Right ventricle myocardium inferior (tissue), 1 donor: Measurements from ENCODE around the gene CCIN. TPM values are rescaled to one million over a fixed set of nuclear protein-coding genes. Genes with fewer than 3 reads are reported as not detected.
A peak's percentile ranks its signal among the peaks of the same experiment; 100 is the strongest.
"Not testable (repeated sequence)": the region's sequence is repeated elsewhere in the genome, so short reads cannot be mapped to it uniquely, and the experiment has no call there.

Experiments
- ATAC-seq: fragments of 200-7000 bp; cut with Tn5 transposase; one replicate; pipeline ENCODE4 v1.9.1; 2020; ENCODE audit warnings: mild to moderate bottlenecking, moderate library complexity
- DNase-seq: peaks from one replicate; pipeline ENCODE4 v3.0.0; 2021; ENCODE audit errors: missing footprints
- intact Hi-C: fragments of 100-400 bp; cut with DNase I; formaldehyde crosslinking; loops from one replicate; pipeline ENCODE4 v1.11.0; 2022
- total RNA-seq: library from RNA; stranded (reverse); fragmentation: NEBNext Ultra II Directional; extraction: Animal tissue kit (Norgen Biotek cat#: 25700); gene quantifications from one replicate; pipeline ENCODE4 v1.2.1, GENCODE V29; 2021
- donor health status: DM: no; HTN: yes; CAD: no; lungs with severe emphysema.

Gene CCIN
- total RNA-seq, 1 donor from 2014 or later, result not detected

DNA sequence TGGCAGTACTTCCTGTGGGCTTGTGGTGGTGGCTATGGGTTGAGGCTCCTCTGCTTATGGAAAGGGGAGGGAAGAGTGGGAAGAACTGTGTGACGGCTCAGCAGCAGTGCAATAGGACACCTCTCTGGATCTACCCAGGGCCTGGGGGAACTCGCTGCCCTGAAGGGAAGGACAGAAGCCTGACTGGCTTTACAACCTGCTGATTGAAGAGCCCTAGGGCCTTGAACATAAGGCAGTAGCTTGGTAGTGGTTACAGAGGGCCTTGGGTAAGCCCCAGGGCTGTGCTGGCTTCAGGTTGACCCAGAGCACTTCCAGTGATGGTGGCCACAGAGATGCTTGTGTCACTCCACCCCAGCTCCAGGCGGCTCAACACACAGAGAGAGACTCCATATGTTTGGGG is 5.5 kb downstream of the CCIN start:
- ATAC-seq (no peak), DNase-seq (no peak)
- intact Hi-C loops, result no loop called here

DNA sequence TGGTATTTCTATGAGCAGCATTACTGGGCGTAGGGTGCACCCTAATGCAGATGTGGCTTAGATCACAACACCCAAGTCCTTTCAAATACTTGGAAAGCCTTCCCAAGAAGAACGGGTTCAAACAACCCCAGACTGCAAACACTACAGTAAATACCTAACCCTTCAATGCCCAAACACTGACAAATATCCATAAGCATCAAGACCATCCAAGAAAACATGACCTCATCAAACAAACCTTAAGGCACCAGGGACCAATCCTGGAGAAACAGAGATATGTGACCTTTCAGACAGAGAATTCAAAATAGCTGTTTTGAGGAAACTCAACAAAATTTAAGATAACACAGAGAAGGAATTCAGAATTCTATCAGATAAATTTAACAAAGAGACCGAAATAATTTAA is 6.0 kb downstream of the CCIN start:
- DNase-seq, ATAC-seq, intact Hi-C loops: not testable (repeated sequence)

DNA sequence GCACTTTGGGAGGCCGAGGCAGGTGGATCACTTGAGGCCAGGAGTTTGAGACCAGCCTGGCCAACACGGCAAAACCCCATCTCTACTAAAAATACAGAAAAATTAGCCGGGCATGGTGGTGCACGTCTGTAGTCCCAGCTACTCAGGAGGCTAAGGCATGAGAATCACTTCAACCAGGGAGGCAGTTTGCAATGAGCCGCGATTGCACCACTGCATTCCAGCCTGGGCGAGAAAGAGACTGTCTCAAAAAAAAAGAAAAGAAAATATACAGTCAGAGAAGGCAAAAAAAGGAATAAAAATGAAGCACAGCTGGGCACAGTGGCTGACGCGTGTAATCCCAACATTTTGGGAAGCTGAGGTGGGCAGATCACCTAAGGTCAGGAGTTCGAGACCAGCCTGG is 7.3 kb downstream of the CCIN start:
- intact Hi-C loops, result not testable (repeated sequence)

DNA sequence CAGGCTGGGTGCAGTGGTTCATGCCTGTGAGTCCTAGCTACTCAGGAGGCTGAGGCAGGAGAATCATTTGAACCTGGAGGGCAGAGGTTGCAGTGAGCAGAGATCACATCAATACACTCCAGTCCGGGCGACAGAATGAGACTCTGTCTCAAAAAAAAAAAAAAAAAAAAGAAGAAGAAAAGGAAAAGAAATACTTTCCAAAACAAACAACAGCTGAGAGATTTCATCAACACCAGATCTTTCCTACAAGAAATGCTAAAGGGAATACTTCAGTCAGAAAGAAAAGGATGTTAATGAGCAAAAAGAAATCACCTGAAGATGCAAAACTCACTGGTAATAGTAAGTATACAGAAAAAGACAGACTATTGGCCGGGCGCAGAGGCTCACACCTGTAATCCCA is 8.4 kb downstream of the CCIN start:
- no peak for DNase-seq
- intact Hi-C loops, result no loop called here
- ATAC-seq, result no peak

More for the DNA sequence above, 7.3 kb downstream of the CCIN start:
- ATAC-seq, DNase-seq: not testable (repeated sequence)

DNA sequence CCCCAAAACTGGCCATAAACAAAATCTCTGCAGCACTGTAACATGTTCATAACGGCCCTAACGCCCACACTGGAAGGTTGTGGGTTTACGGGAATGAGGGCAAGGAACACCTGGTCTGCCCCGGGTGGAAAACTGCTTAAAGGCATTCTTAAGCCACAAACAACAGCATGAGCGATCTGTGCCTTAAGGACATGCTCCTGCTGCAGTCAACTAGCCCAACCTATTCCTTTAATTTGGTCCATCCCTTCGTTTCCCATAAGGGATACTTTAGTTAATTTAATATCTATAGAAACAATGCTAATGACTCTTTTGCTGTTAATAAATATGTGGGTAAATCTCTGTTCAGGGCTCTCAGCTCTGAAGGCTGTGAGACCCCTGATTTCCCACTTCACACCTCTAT is 11.1 kb downstream of the CCIN start:
- intact Hi-C loops, DNase-seq: not testable (repeated sequence)

DNA sequence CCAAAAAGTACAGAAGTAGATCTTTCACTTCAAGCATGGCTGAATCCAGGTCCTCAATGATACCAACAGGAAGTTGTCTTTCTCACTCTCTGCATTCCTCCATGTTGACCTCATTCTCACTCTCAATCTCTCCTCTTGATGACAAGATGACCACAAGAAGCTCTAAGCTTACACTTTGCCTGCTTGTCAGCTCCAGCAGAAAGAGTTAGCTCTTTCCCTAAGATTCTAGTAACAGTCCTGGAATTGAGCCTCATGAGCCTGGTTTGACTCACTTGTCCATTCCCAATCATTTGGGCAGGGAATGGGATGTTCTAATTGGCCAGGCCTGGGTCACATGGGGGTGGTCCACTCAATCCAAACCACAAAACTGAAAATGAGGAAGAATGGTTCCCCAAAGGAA is 18.2 kb downstream of the CCIN start:
- ATAC-seq (no peak), DNase-seq (no peak)
- intact Hi-C loops, result no loop called here

More for the DNA sequence above, 11.1 kb downstream of the CCIN start:
- not testable (repeated sequence) for ATAC-seq

DNA sequence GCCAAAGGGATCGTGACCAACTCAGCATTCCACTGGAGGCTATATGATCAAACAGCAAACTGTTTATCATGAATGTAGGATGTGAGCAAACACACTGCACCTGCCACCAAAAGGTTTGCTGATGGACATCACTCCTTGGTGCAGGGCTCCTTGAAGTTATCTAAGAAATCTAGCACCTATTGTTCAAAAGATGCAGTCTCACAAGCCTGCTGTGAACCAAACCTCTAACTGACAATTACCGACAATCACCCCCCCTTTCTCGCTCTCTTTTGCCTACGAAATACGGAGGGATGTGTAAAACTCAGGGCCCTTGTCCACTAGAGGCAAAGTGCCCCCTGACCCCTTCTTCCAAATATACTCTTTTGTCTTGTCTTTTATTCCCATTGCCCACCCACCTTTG is 19.0 kb downstream of the CCIN start:
- ATAC-seq (no peak), DNase-seq (no peak)
- intact Hi-C loops, result no loop called here

DNA sequence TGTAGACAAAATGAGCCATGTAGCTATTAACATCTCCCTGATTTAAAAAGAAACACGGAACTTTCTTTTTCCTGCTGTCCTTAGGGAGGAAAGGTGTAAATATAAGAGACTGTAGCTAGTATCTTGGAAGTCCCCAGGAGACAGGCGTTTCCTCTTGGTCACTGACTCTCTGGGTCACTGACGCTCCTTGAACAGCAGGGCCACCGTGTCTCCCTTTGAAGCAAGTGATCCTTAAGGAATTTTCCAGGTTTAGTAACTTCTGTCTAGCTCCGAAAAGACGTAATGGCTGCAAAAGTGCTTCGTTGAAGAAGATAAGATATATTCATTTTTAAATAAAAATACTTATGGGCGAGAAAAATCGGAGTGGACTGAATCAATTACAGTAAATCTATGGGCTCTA is 20.8 kb downstream of the CCIN start:
- intact Hi-C loops, result loop anchor here (2.0 kb wide), 2 partner anchors 69 to 139 kb away; partner anchors contain the start of gene GNE
- DNase-seq, result no peak

DNA sequence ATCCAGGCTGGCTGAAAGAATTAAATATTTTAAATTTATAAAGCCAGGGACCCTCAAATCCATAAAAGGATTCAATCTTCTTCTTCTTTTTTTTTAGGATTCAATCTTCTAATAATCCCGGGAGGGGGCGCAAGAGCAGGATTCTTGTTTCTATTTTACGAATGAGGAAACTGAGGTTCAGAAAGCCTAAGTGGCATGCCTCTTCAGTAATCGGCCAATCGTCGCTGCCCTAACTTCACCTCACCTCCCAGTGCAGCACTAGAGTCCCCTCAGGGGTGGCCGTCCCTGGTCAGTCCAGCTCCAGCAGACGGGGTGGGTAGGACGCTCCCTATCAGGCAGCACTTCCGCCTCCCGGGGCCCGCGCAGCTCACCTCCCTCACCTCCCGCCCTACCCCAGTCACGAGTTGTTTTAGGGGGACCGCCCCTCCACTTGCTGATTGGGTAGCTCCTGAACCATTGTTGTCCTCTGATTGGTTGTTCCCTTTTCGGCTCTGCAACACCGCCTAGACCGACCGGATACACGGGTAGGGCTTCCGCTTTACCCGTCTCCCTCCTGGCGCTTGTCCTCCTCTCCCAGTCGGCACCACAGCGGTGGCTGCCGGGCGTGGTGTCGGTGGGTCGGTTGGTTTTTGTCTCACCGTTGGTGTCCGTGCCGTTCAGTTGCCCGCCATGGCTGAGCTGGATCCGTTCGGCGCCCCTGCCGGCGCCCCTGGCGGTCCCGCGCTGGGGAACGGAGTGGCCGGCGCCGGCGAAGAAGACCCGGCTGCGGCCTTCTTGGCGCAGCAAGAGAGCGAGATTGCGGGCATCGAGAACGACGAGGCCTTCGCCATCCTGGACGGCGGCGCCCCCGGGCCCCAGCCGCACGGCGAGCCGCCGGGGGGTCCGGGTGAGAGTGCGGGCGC is 21.5 kb downstream of the CCIN start, which contains the start of gene CLTA:
Gene CLTA (plus strand): TSS at position 534 of the 902 bp plus-strand sequence. CDS start 136 bp downstream, at position 670.
- intact Hi-C loops, result loop anchor here (2.0 kb wide), 2 partner anchors 68 to 138 kb away; partner anchors contain the start of gene GNE
- ATAC-seq (peak; percentile 99), DNase-seq (peak; percentile 97)

More for the DNA sequence above, 20.8 kb downstream of the CCIN start:
- no peak for ATAC-seq

DNA sequence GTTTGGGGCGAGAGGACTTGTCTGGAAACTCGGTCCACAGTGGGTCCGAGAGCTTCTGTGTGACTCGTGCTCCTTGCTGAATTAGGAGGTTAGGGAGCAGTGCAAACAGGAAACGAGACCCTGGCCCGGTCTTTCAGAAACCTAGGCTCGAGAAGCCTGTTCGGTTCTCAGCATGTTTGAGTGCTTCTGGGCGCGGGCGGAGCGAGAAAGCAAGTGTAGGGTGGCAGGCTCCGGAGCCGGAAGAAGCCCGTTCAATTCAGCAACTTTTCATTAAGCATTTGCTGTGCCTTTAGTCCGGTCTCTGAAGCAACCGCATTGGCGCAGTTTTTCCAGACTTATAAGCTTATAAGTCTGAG is 22.1 kb downstream of the CCIN start:
- ATAC-seq (peak; percentile 1), DNase-seq (peak; percentile 78)

DNA sequence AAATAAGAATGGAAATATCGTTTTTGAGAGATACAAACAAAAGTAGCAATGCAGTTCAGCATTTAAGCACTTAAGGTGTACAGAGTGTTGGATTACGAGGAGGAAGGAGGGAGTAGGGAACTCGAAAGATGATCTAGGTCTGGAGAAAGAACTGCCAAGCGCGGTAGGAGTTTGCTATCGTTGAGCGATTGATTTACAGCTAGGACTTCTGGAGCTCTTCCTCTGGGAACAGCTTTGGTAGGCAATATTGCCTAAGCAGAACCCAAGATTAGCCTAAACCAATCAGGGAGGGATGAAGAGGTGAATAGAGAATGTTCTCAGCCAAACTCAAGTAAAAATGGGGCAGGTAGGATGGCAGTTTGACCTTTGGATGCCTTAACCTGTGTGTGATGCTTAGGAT is 22.5 kb downstream of the CCIN start:
- intact Hi-C loops, result loop anchor here (2.0 kb wide), 2 partner anchors 67 to 137 kb away; partner anchors contain the start of gene GNE
- DNase-seq, result no peak
- ATAC-seq, result no peak

More for the DNA sequence above, 22.1 kb downstream of the CCIN start:
- intact Hi-C loops, result loop anchor here (2.0 kb wide), 2 partner anchors 68 to 138 kb away; partner anchors contain the start of gene GNE

DNA sequence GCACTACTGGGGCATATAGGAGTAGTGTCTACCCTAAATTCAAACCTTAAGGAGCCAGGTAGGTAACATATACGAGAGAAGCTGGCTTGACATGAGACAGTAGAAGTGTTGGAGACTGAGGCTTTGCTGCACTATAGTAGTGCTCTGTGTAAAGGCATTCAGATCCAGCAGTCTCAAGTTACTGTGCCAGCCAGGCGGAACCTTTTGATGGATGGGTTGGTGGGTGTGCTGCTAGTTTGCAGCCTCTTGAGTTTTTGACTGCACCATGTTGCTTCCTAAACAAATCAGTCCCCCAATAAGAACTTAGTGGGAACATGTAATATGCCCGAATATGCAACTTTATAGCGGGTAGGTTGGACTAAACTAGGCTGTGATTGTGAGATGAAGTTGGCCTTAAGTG is 23.0 kb downstream of the CCIN start:
- DNase-seq, result no peak
- no peak for ATAC-seq
- intact Hi-C loops, result no loop called here

DNA sequence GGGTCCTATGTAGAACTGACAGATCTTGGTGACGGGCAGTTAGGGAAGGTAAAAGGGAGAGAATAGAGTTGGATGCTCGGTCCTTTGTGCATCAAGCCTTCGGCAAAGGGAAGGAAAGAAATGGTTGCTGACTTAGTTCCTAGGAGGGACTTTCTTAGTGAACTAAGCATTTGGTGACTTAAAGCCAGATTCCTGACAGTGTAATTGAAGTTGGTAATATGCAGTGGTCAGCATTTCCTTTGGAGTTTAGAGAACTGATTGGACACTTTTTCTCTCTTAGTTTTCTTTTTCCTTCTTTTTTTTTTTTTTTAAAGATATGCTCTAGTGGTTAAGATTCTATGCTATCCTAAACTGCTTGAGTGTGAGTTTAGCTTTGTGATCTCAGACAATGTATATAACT is 23.8 kb downstream of the CCIN start:
- DNase-seq (no peak), ATAC-seq (no peak)
- intact Hi-C loops, result no loop called here

DNA sequence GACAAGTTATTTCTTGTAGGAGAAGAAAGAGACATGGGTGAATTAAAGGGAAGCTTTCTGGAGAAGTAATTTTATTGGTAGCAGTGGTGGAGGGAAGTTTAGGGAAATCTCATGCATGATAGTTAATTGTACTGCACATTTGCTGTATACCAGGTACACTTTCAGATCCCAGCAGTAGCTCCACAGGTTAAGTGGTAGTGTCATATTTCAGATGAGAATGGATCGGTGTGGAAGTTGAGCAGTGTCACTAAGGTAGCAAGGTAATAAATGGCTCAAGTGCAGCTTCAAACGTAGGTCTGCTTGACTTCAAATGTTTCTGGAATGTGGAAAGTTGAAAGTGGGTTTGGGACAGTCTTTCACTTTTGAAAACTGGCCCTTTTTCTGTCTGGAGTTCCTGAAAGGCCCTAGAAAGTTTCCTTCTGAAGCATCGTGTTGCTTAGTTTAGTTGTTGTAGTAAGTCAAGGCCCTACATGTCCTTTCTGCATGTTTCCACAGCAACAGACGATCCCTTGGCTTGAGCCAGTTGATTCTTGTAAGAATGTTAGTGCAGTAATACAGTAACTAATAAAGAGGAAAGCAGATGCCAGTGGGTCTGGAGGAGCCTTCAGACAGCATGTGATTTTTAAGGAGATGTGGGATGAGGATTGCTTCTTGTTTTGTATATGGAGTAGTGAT is 25.3 kb downstream of the CCIN start:
- intact Hi-C loops, result no loop called here
- DNase-seq (no peak), ATAC-seq (no peak)

DNA sequence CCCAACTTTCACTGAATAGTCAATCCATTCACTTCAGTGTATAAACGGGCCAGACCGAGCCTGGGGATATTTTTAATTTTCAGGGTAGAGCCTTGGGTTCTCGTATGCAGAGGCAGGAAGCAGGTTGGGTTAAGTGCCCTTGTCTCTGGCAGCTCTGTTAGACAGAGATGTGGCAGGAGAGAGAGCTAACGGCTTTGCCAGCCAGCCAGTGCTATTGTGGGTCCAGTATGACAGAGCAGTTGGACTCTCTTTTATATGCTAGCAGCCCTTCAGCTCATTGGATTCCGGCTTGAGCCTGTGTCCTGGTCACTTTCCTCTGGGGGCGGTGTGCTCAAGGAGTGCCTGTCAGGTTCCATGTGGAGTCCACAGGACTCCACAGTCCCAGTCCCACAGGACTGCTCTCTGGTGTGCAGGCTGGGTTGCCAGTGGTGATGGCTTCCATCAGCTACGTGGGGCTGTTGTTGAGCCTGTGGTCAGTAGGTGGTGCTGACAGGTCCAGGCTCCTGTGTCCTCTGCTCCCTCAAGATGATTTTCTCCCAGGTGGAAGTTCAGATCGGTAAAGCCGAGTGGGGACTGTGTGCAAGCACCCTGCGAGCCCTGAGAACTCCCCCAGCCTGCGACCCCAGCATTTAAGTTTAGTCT is 35.8 kb downstream of the CCIN start:
- ATAC-seq, result peak; percentile 79
- intact Hi-C loops, result no loop called here
- DNase-seq, result no peak

DNA sequence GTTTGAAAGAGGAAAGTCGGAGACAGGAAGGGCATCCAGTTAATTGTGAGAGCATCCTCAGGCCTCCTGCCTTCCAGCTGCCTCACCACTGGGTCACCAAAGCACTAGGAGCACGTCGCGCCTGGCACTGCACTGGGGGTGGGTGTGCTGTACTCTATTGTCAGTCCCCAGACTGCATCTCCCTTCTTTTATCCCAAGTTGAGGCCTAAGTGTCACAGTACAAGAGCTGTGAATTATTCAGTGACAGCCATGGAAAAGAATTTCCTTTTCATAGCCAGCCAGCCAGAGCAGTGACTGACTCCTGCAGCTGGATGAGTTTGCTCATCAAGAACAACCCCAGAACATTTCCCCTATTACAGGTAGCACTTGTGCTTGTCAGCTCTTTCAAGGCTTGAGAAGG is 37.8 kb downstream of the CCIN start:
- intact Hi-C loops, result no loop called here
- ATAC-seq, result no peak
- DNase-seq, result no peak

DNA sequence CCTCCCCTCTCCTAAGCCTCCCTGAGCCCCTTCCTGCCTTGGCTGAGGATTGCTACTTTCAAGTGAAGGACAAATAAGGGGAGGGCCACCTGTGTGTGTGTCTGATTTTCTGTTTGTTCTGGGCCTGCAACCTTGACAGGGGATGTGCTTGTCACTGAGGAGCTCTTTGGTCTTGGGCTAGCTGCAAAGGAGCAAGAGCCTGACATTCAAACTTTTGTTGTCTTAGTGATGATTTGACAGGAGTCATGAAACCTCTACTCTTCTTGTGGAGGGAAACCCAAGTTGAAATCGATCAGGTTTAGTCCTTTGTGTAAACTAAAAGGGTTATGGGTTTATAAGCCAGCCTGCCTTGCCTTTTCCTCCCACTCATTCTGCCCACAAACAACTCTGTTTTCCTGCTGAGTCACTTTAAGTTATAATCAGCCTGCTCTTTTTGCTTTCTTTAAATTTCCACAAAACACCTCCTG is 38.4 kb downstream of the CCIN start:
- intact Hi-C loops, result no loop called here
- ATAC-seq (no peak), DNase-seq (no peak)

DNA sequence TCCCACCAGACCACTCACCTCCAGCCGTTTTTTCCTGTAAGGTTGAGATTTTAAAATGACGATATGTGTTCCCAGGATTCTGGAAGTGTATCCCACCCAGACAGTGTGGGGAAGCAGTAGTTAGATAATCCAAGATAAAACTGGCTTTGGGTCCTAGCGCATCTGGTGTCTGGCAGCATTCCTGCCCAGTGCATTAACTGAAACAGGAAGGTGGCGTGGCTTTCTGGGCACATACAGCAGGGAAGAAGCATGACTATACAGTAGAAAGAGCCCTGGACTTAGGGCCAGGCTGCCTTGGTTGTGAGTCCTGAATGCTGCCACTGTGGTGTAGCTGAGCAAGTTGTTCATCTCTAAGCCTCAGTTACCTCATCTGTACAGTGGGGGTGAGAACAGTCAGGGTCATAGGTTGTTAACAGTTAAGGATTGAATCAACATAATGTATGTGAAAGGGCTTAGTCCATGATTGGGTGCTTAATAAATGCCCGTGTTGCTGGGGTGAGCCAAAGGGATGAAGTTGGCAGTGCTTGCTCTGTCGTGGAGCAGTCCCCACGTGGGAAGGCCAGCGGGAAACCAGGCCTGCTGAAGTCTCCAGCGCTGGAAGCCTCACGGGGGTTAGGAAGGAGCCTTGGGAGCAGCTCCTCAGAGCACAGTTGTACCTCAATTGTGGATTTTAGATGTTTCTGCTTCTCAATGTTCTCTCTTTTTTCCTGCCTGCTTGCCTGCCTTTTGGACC is 39.5 kb downstream of the CCIN start:
- intact Hi-C loops, result no loop called here
- DNase-seq (no peak), ATAC-seq (no peak)
